T-helper 1 cell treated with Interleukin-12 subunit alpha and Interleukin-12 subunit beta and Interleukin-4 antibody, amounts not matched to agents 30 μg/mL and 1 μg/mL, for 36 hours (primary cell): ENCODE data around the gene RDH5.

Source experiments
- H3K27ac Mint-ChIP-seq: one replicate; pipeline ENCODE4 v1.8.0; 2021; ENCODE audit warnings: mild to moderate bottlenecking, mixed read lengths
- H3K27me3 Mint-ChIP-seq: one replicate; pipeline ENCODE4 v1.8.0; 2021; ENCODE audit warnings: low read depth, mixed read lengths
- H3K36me3 Mint-ChIP-seq: one replicate; pipeline ENCODE4 v1.8.0; 2021; ENCODE audit warnings: low read depth, mixed read lengths
- H3K4me1 Mint-ChIP-seq: one replicate; pipeline ENCODE4 v1.8.0; 2021; ENCODE audit warnings: low read depth, mixed read lengths
- H3K4me3 Mint-ChIP-seq: one replicate; pipeline ENCODE4 v1.8.0; 2021; ENCODE audit warnings: mild to moderate bottlenecking, moderate library complexity, mixed read lengths
- H3K9me3 Mint-ChIP-seq: one replicate; pipeline ENCODE4 v1.8.0; 2021; ENCODE audit warnings: mixed read lengths

The RDH5 gene, protein sequence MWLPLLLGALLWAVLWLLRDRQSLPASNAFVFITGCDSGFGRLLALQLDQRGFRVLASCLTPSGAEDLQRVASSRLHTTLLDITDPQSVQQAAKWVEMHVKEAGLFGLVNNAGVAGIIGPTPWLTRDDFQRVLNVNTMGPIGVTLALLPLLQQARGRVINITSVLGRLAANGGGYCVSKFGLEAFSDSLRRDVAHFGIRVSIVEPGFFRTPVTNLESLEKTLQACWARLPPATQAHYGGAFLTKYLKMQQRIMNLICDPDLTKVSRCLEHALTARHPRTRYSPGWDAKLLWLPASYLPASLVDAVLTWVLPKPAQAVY

DNA sequence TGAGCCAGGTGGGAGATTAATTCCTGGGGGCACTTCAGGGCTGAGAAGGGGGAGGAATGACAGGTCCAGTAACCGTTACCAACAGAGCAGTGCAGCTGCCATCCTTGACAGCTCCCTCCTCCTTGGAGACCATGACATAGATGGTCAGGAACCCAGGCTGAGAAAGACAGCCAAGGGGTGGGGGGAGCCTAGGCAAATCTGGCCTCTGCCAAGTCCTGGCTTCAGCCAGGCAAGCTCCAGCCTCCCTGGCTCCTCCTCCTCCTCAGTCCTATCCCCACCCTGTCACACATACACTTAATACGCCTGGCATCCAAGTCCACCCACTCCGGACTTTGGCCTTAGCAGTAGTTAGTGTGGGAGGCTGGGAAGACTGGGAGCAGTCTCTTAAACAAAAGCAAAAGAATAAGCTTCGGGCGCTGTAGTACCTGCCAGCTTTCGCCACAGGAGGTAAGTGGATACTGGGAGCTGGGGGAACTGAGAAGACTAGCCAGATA is at the start of gene RDH5:
TSS of gene RDH5 (plus strand) at position 323 of the 494 bp plus-strand sequence. CDS start 792 bp downstream, outside the sequence.
- Mint-ChIP-seq H3K4me1 (peaks cover 32% of the 10 kb centered on the region), H3K36me3 (peaks cover 10% of the 10 kb centered on the region), H3K4me3 (no peak within 1 kb of the TSS)

DNA sequence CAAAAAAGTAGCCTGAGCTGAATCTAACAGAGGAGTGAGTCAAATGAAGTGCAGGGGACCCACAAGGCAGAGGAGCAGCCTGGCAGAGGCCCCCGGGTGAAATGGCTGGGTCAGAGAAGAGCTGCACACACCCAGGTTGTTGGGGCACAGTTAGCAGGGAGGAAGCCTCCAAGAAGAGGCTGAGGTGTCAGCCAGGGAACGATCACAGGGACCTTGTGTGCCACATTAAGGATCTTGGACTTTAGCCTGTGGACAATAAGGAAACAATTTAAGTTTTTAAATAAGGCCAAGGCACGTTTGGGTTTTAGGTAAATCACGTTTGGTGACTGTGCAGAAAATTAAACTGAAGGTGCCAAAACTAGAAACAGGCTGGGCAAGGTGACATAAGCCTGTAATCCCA is 48.4 kb upstream of the RDH5 start:
- H3K27ac Mint-ChIP-seq: no peak overlapping the region
- H3K27me3 Mint-ChIP-seq: peaks cover 20% of the 10 kb centered on the region
- no peaks in the 10 kb centered on the region for H3K9me3 Mint-ChIP-seq
- H3K4me3 Mint-ChIP-seq: no peak overlapping the region
- no peaks in the 10 kb centered on the region for H3K4me1 Mint-ChIP-seq
- H3K36me3 Mint-ChIP-seq: no peaks in the 10 kb centered on the region

More for the DNA sequence above, at the start of gene RDH5:
- no peaks in the 10 kb centered on the region for H3K9me3 Mint-ChIP-seq
- H3K27me3 Mint-ChIP-seq: no peaks in the 10 kb centered on the region
- H3K27ac Mint-ChIP-seq: no peak within 1 kb of the TSS

DNA sequence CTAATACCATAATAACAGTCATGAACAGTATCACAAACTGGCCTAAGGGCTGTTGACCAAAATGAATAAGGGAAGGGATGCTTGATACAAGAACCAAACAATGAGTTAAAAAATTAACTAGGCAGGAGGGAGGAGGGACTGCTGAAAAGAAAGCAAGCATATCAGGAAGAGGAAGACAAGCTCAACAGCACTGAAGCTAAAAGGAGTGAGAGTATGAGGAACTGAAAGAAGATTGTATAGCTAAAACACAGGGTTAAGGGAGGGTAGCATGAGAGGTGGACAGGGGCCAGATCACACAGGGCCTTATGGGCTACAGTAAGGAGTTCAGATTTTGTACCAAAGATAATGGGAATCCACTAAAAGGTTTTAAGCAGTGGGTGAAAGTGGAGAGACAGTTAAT is 46.6 kb upstream of the RDH5 start:
- no peaks in the 10 kb centered on the region for H3K9me3 Mint-ChIP-seq
- H3K4me3 Mint-ChIP-seq: no peak overlapping the region

DNA sequence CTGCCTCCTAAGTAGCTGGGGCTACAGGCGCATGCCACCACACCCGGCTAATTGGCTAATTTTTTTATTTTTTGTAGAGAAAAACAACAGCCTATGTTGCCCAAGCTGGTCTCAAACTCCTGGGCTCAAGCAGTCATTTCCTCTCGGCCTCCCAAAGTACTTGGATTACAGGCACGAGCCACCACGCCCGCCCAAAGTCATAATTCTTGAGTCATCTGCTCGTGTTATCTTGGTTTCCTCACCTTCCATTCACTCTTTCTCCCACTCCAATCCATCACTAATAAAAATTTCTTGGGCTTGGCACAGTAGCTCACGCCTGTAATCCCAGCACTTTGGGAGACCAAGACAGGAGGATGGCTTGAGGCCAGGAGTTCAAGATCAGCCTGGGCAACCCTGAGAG is 44.5 kb upstream of the RDH5 start:
- H3K36me3 Mint-ChIP-seq: no peaks in the 10 kb centered on the region
- H3K9me3 Mint-ChIP-seq: no peaks in the 10 kb centered on the region
- no peak overlapping the region for H3K27ac Mint-ChIP-seq
- peaks cover 37% of the 10 kb centered on the region for H3K27me3 Mint-ChIP-seq
- no peaks in the 10 kb centered on the region for H3K4me1 Mint-ChIP-seq
- no peak overlapping the region for H3K4me3 Mint-ChIP-seq

More for the DNA sequence above, 46.6 kb upstream of the RDH5 start:
- H3K36me3 Mint-ChIP-seq: no peaks in the 10 kb centered on the region
- H3K27ac Mint-ChIP-seq: no peak overlapping the region
- no peaks in the 10 kb centered on the region for H3K4me1 Mint-ChIP-seq
- peaks cover 20% of the 10 kb centered on the region for H3K27me3 Mint-ChIP-seq

DNA sequence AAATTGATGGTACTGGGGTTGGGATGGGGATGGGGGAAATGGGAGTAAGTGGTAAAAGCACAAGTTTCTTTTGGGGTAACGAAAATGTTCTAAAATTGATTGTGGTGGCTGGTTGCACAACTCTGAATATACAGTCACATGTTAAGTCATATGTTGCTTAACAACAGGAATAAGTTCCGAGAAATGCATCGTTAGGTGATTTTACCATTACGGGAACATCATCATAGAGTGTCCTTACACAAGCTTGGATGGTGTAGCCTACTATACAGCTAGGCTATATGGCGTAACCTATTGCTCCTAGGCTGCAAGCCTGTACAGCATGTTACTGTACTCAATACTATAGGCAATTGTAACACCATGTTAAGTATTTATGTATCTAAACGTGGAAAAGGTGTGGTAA is 43.5 kb upstream of the RDH5 start:
- Mint-ChIP-seq H3K4me1 (peaks cover 5% of the 10 kb centered on the region), H3K9me3 (no peaks in the 10 kb centered on the region), H3K36me3 (no peaks in the 10 kb centered on the region), H3K27me3 (peaks cover 48% of the 10 kb centered on the region), H3K27ac (no peak overlapping the region), H3K4me3 (no peak overlapping the region)

DNA sequence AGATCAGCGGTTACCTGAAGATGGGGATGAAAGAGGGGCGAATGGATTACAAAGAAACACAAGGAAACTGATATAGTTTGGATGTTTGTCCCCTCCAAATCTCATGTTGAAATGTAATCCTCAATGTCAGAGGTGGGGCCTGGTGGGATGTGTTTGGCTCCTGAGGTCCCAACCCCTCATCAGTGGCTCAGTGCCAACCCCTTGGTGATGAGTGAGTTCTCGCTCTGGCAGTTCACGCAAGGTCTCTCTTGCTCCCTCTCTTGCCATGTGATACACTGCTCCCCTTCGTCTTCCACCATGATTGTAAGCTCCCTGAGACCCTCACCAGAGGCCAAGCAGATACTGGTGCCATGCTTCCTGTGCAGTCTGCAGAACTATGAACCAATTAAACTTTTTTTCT is 40.5 kb upstream of the RDH5 start:
- no peak overlapping the region for H3K4me3 Mint-ChIP-seq
- H3K27me3 Mint-ChIP-seq: peaks cover 52% of the 10 kb centered on the region
- peaks cover 5% of the 10 kb centered on the region for H3K4me1 Mint-ChIP-seq
- no peaks in the 10 kb centered on the region for H3K36me3 Mint-ChIP-seq
- no peak overlapping the region for H3K27ac Mint-ChIP-seq
- no peaks in the 10 kb centered on the region for H3K9me3 Mint-ChIP-seq

DNA sequence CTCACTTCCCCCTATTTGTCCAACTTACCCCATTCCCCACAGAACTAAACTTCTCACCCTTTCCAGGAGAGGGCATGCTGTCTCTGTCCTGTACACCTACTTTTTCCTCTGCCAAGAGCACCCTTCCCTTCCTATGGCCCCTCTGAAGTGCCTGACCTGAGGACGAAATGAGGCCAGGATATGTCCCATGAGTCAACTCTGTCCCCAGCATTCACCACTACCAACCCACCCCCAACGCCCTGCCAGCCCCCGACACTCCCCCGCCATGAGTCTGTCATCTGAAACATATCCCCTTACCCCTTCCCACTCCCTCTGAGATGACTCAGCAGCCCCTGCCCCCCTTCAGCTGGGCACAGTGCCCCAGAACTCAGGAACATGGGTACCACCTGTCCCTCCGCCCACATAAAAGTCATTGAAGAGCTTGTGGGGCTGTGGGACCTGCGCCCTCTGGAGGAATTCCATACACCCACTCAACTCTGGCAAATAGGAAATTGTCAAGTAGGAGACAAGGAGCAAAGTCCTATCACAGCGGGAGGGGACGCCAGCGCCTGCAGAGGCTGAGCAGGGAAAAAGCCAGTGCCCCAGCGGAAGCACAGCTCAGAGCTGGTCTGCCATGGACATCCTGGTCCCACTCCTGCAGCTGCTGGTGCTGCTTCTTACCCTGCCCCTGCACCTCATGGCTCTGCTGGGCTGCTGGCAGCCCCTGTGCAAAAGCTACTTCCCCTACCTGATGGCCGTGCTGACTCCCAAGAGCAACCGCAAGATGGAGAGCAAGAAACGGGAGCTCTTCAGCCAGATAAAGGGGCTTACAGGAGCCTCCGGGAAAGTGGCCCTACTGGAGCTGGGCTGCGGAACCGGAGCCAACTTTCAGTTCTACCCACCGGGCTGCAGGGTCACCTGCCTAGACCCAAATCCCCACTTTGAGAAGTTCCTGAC is 38.8 kb upstream of the RDH5 start:
- no peak overlapping the region for H3K27ac Mint-ChIP-seq
- H3K36me3 Mint-ChIP-seq: no peaks in the 10 kb centered on the region
- peaks cover 5% of the 10 kb centered on the region for H3K4me1 Mint-ChIP-seq
- H3K4me3 Mint-ChIP-seq: no peak overlapping the region
- H3K9me3 Mint-ChIP-seq: no peaks in the 10 kb centered on the region
- peaks cover 41% of the 10 kb centered on the region for H3K27me3 Mint-ChIP-seq

DNA sequence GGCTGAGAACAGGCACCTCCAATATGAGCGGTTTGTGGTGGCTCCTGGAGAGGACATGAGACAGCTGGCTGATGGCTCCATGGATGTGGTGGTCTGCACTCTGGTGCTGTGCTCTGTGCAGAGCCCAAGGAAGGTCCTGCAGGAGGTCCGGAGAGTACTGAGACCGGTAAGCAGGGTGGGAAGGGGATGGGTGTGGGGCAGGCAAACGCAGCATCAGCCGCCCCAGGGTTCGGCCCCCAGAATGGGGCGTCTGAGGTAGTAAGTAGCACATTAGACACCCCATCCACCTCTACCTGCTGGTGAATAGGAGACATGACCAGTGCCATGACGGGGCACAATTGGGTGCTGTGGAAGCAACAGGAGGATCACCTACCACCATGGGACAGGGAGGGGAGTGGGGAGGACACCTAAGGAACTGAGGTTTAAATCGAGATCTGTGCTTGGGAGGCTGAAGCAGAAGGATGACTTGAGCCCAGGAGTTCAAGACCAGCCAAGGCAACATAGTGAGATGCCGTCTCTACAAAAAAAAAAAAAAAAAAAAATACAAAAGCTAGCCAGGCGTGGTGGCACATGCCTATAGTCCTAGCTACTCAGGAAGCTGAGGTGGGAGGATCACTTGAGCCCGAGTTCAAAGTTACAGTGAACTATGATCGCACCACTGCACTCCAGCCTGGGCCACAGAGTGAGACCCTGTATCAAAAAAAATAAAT is 38.0 kb upstream of the RDH5 start:
- Mint-ChIP-seq H3K4me1 (peaks cover 5% of the 10 kb centered on the region), H3K9me3 (no peaks in the 10 kb centered on the region), H3K27ac (no peak overlapping the region)

DNA sequence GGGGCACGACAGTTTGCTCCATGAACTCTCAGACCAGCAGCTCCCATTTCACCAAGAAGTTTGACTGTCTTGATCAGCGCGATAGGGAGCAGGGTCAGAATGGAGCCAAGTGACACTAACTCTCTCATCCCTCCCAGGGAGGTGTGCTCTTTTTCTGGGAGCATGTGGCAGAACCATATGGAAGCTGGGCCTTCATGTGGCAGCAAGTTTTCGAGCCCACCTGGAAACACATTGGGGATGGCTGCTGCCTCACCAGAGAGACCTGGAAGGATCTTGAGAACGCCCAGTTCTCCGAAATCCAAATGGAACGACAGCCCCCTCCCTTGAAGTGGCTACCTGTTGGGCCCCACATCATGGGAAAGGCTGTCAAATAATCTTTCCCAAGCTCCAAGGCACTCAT is 36.5 kb upstream of the RDH5 start:
- Mint-ChIP-seq H3K9me3 (no peaks in the 10 kb centered on the region), H3K36me3 (no peaks in the 10 kb centered on the region), H3K4me1 (peaks cover 8% of the 10 kb centered on the region), H3K4me3 (no peak overlapping the region), H3K27me3 (peaks cover 45% of the 10 kb centered on the region), H3K27ac (no peak overlapping the region)

More for the DNA sequence above, 38.0 kb upstream of the RDH5 start:
- Mint-ChIP-seq H3K36me3 (no peaks in the 10 kb centered on the region), H3K27me3 (peaks cover 45% of the 10 kb centered on the region), H3K4me3 (no peak overlapping the region)

DNA sequence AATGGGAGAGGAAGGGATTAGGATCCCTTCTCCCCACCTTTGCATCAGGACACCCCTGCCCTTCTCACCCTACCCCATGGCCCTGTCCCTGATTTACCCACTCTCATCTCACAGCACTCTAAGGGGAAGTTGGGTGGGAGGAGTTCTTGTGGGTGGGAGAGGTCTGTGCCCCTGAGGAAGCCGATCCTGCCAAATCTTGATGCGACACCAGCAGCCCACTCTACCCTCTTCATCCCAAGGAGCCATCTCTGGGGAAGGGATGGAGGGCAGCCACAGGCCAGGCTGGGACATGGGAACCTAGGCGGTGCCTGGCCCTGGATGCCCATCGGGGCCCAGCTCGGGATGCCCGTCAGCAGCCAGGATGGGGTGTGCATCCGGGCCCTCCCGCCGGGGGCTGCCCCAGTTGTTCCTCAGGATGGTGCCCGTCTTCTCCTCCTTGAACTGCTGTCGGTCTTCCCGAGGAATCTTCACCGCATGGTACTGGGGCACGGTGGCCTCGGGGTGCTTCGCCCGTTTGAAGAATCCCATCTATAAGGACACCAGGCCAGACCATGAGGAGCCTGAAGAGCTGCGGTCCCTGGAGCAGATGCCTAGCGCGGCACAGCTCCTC is 35.3 kb upstream of the RDH5 start:
- peaks cover 8% of the 10 kb centered on the region for H3K4me1 Mint-ChIP-seq
- no peaks in the 10 kb centered on the region for H3K36me3 Mint-ChIP-seq
- H3K27ac Mint-ChIP-seq: no peak overlapping the region
- no peak overlapping the region for H3K4me3 Mint-ChIP-seq
- no peaks in the 10 kb centered on the region for H3K9me3 Mint-ChIP-seq
- peaks cover 36% of the 10 kb centered on the region for H3K27me3 Mint-ChIP-seq

DNA sequence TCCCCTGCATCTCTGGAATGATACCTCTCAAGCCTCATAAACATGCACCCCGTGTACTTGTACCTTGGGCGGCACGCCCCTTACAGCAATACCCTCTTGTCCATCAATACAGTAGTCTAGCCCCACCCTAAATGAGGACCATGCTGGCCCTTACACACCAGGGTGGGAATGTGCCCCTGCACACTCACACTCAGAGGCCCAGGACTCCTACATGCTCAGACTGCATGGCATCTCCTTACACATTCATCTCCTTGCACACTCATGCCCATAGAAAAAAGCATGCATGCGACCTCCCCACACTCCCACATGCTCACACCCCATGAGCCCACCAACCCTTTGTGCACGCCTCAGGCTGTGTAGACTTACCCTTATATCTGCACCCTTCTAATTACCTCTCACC is 34.5 kb upstream of the RDH5 start:
- Mint-ChIP-seq H3K9me3 (no peaks in the 10 kb centered on the region), H3K36me3 (no peaks in the 10 kb centered on the region), H3K4me1 (peaks cover 8% of the 10 kb centered on the region), H3K27me3 (peaks cover 30% of the 10 kb centered on the region), H3K4me3 (no peak overlapping the region), H3K27ac (no peak overlapping the region)

DNA sequence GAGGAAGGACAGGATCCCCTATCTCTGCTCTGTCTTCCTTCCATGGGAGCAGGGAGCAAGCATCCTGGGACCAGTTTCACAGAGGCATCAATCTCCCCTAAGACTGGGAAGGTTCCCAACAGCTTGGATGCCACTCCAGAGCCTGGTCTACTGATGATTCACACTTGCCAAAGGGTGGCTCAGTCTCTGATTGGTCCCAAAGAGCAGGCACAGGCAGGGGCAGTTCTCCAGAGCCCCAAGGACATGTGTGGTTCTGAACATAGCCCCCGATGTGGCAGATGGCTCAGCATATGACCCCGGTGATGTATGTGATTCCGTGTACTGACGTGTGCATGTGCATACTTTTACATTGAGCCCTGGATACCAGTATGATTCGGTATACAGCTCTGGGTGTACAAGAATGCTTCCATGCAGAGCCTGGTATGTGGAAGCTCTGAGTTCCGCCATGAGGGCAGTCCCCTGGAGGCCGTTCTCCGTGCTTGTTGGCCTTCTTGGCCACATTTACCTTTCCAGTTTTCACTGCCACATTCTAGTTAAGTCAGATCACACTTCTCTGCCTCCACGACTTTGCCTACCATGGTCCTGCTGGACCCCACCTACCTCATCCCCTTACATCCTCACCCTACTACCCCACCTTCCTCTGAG is 33.7 kb upstream of the RDH5 start:
- Mint-ChIP-seq H3K27me3 (peaks cover 26% of the 10 kb centered on the region), H3K27ac (no peak overlapping the region), H3K4me3 (no peak overlapping the region), H3K9me3 (no peaks in the 10 kb centered on the region), H3K4me1 (peaks cover 3% of the 10 kb centered on the region), H3K36me3 (no peaks in the 10 kb centered on the region)

DNA sequence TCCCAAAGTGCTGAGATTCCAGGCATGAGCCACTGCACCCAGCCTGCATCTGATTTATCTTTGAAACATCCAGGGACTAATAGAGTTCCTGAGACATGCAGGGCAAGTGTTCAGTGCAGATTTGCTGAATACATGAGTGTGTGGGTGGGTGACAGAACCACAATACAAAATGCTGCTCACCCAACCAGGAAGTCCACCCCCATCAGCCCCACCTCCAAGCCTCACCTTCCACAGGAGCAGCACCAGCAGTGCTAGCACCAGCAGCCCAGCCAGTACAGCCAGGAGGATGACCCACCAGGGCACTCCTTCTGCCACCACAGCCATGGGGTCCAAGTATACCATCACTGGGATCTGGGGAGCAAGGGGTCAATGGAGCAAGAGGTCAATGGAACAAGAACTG is 32.4 kb upstream of the RDH5 start:
- Mint-ChIP-seq H3K4me3 (no peak overlapping the region), H3K27me3 (peaks cover 16% of the 10 kb centered on the region), H3K36me3 (no peaks in the 10 kb centered on the region), H3K27ac (no peak overlapping the region), H3K9me3 (no peaks in the 10 kb centered on the region), H3K4me1 (peaks cover 3% of the 10 kb centered on the region)
